GM19468 (cell line): ENCODE measurements around the gene TLNRD1.

ENCODE experiments used
- ATAC-seq: cut with Tn5 transposase; IDR thresholded peaks from one replicate; pipeline ENCODE4 v1.9.1; 2021; ENCODE audit warnings: mild to moderate bottlenecking, moderate library complexity, moderate number of reproducible peaks; ENCODE audit not compliant: unreplicated experiment; ENCODE audit errors: extremely low read depth

TLNRD1 gene

GRCh38 chr15:80976851-80977250 is 23.9 kb upstream of the TLNRD1 start:
- ATAC-seq = no peak

GRCh38 chr15:80977627-80978036 is 23.1 kb upstream of the TLNRD1 start:
- ATAC-seq = no peak

DNA sequence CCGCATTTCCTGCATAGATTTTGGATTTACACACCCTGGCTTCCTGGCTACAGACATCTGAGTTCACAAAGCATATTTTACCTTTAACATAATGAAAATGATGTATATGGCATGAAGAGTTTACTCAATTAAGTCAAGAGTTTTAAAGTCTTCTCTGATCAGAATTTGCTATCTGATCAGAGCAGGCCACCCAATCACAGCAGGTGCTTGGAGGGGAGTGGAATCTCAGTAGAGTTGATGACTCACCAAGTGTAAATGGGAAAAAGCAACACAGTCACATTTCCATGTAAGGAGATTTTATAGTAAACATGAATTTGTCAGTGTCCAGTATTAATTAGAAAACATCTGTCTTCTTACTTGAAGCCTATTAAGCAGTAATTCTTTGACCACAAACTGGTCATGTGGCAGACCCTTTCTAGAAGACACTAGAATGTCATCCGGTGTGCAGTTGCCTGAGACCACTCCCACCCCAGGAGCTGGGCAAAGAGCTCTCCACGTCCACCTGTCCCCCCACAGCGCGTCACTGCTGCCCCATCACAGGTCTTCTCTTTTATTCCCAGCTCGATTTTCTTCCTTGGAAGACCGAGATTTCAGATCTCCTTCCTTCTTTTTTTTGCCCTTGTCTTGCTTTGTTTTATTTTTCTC is 21.9 kb upstream of the TLNRD1 start:
- no peak for ATAC-seq

- no peak for ATAC-seq
These were observed 21.1 kb upstream of the TLNRD1 start for GRCh38 chr15:80979538-80980200.

DNA sequence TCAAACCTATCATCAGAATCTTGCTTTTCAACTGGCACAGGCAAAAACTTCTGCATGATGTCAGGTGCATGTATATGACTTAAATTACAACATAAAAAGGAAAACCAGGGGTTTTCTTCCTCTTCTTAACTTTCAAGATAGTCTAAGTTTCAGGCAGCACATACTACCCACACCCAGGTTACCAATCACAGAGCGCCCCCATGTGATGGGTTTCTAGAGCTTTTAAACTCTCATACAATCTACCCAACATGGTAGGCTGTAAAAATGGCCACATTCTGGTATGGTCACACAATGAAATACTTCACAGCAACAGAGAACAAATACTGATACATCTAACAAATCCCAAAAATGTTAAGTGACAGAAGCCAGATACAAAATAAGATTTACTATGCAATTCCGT is 18.5 kb upstream of the TLNRD1 start:
- ATAC-seq = no peak

GRCh38 chr15:80982839-80983238 is 17.9 kb upstream of the TLNRD1 start:
- ATAC-seq = no peak

GRCh38 chr15:80984856-80985255 is 15.9 kb upstream of the TLNRD1 start:
- ATAC-seq = no peak

DNA sequence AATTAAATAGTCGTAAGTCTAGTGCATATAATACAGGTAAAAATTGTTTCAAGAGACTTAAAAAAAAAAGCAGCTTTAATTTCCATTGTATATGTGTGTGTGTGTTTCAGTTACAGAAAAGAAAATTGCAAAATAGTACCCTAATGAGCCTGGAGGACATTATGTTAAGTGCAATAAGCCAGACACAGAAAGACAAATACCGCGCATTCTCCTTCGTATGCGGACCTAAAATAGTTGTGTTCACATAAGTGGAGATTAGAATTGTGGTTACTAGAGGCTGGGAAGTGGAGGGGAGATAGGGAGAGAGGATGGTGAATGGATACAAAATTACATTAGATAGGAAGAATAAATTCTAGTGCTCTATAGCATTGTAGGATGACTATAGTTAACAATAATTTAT is 14.7 kb upstream of the TLNRD1 start:
- no peak for ATAC-seq

DNA sequence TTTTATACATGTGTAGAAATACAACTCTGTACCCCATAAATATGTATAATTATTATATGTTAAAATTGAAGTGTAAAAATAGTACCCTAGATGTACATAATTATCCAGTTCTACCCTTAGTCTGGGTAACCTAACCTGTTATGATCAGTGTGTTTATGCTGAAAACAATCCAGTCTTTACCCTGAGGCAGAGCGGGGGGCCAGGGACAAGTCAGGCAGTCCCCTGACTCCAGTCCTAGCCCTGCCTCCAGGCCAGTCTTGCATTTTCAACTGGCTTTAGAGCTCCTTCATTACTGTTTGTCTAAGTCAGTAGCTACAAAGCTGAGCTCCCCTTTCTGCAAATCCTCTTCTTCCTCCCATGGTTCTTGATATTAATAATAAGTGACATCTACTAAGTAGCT is 14.2 kb upstream of the TLNRD1 start:
- ATAC-seq = no peak

DNA sequence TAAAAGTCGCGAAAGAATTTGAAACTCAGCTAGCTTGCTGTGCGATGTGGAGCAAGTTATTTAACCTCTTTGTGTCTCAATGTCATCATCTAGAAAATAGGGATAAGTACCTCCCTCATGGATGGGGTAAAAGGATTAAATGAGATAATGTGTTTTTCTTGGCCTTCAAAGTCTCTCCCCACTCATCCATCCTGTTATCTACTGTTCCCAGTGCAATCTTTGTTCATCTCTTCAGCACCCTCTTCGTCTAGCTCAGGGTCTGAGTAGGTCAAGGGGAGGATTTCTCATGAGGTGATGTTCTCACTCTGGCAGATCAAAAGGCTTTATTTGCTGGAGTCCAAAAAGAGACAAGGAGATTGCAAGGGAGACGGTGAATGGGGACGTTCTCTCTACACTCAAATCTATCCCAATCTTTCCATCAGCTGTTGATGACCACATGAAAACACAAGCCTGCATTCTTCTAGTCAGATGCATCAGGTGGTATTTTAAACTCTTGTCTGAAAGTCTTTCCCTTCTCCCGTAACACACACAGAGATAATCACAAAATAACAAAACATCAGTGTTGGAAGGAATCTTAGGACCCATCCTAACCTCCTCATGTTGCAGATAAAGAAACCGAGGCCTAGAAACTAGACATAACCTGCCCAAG is 12.5 kb upstream of the TLNRD1 start:
- no peak for ATAC-seq

DNA sequence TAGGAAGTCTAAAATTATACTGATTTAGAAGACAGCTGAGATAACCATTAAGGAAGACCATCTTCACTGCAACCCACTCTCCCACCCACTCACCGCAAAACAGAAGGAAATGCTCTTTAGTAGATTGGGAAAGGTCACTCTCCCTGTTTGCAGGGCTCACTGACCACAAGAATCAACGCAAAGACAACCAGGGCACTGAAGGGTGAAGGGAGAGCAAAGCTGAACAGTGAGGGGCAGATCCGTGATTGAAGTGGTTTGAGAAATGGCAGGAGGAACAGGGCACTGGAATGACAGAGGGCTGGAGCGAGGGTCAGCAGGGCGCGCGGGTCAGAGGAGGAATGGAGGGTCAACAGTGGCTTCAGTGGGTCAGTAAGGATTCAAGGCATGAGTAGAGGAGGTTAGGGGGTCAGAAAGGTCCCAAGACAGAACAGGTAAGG is 11.6 kb upstream of the TLNRD1 start:
- ATAC-seq = no peak

DNA sequence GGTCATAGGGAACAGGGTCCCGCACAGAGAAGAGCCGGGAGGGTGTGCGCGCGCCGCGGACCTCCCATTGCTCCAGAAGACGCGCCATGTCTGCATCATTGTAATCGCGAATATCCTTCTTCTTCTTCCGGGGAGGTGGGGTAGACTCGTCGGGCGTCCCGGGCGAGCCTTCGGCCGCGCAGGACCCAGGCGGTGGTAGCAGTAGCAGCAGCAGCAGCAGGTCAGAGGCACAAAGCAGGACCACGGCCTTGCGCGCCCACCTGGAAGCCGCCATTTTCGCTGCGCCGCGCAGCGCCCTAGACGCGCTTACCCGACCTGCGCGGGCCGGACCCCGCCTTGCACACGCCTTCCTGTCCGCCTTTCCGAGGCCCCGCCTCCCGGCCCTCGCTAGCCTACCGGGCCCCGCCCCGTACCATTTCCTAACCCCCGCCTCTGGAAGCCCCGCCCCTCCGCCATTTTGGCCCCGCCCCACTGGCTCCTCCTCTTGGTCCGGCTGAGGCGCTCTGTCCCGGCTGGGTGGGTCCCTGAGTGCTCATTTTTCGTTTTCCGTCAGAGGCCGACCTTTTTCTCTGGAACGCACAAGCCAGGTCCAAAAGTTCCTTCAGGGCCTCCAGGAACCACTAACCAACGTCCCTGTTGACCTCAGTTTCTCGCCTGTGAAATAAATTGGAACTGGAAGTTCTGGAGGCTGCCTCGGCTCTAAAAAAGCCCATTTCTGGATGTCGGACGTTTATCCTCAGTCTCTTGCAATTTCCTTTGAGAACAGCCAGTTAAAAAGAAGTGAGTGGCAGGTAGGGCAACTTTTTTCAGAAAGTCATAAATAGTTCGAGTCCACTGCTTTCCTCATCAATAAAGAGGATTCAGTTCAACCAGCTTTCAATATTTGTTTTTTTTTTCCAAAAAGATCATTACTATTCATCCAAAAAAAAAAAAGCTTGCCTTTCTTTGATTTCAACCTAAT is 10.9 kb upstream of the TLNRD1 start, which contains the start of gene MESD:
TSS of gene MESD (minus strand) at position 302 of the 961 bp plus-strand sequence. CDS start at position 274, 28 bp downstream.
- ATAC-seq = peak; percentile 89

DNA sequence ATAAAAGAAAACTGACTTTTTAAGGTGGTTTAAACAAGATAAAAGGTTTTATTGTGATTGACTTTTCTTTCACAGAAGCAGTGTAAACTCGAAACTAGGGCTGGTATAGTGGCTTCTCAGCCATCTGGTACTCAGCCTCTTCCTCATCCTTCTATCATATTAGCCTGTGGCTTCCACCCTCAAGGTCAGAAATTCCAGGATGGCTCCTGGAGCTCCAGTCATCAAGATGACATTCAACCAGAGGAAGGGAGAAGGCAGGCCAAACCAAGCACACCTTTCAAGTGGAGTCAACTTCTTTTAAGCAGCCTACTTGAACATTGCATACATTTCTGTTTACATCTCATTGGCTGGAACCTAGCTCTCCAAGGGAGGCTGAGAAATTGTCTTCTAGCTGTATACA is 9.8 kb upstream of the TLNRD1 start:
- no peak for ATAC-seq

GRCh38 chr15:80991421-80991820 is 9.3 kb upstream of the TLNRD1 start:
- ATAC-seq = no peak

GRCh38 chr15:80992006-80992405 is 8.7 kb upstream of the TLNRD1 start:
- no peak for ATAC-seq

GRCh38 chr15:80992441-80992840 is 8.3 kb upstream of the TLNRD1 start:
- ATAC-seq = no peak

GRCh38 chr15:80996247-80996646 is 4.5 kb upstream of the TLNRD1 start:
- ATAC-seq = no peak

- ATAC-seq = no peak
These were observed 3.0 kb upstream of the TLNRD1 start for GRCh38 chr15:80997692-80998091.

DNA sequence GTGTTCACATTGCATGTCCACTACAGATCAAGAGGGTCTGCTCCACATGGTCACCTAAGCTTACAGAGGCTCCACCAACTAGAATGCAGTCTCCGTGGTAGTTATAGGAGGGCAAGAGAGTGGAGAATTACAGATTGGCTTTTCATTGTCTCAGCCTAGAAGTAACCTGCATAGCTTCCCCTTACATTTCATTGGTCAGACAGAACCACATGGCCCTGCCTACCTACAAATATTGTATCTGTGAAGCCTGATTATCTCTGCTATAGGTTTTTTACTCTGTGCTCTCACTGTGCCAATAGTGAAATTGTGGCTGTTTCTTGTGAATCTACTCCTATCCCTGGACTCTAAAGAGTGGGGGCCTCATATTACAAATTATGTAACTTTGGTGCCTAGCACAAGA is 2.5 kb upstream of the TLNRD1 start:
- no peak for ATAC-seq

GRCh38 chr15:80999623-81000036 is 1.1 kb upstream of the TLNRD1 start:
- ATAC-seq = no peak
